AG09309 (cell line): ENCODE measurements around the gene BCAR3.

Source experiments
- DNase-seq: peaks from one replicate; pipeline ENCODE4 v3.0.0-alpha.2; 2010; ENCODE audit warnings: low read depth
- H3K4me3 ChIP-seq: 2 replicates; pipeline ENCODE4 v1.5.1; 2011; ENCODE audit warnings: mild to moderate bottlenecking, low read depth, low read length, moderate library complexity; ENCODE audit not compliant: control insufficient read depth
- TF ChIP-seq, protein P1 (sequence below): IDR thresholded peaks from 2 replicates; pipeline ENCODE4 v1.5.1; 2011; ENCODE audit warnings: mild to moderate bottlenecking, low read depth, low read length, inconsistent platforms; ENCODE audit not compliant: insufficient read depth, control insufficient read depth; ENCODE audit errors: missing control alignments

BCAR3 gene

DNA sequence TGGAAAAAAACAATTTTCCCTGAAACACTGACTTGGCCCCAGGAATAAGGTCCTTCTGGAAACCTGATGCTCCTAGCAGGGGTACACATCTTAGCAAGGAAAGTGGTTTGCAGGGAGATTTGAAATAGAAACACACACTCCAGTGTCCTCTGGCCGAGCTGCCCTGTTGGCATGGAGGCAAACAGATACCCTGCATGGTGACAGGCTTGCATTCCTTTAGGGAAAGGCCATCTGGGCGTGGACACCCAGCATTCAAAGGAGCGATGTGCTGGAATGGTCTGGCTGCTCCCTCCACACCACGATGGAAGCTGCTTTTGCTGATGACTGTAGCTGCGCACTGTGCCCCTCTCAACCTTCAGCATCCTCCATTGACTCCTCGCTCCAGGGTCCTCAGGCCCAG, 41.5 kb upstream of the BCAR3 start:
- no peak for DNase-seq
- TF ChIP-seq, protein P1, sequence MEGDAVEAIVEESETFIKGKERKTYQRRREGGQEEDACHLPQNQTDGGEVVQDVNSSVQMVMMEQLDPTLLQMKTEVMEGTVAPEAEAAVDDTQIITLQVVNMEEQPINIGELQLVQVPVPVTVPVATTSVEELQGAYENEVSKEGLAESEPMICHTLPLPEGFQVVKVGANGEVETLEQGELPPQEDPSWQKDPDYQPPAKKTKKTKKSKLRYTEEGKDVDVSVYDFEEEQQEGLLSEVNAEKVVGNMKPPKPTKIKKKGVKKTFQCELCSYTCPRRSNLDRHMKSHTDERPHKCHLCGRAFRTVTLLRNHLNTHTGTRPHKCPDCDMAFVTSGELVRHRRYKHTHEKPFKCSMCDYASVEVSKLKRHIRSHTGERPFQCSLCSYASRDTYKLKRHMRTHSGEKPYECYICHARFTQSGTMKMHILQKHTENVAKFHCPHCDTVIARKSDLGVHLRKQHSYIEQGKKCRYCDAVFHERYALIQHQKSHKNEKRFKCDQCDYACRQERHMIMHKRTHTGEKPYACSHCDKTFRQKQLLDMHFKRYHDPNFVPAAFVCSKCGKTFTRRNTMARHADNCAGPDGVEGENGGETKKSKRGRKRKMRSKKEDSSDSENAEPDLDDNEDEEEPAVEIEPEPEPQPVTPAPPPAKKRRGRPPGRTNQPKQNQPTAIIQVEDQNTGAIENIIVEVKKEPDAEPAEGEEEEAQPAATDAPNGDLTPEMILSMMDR = no peak
- H3K4me3 ChIP-seq = no peak overlapping the region

- DNase-seq = no peak
- H3K4me3 ChIP-seq = no peak overlapping the region
- TF ChIP-seq, protein P1 = no peak
Observed at GRCh38 chr1:93722081-93723031, 40.7 kb upstream of the BCAR3 start.

DNA sequence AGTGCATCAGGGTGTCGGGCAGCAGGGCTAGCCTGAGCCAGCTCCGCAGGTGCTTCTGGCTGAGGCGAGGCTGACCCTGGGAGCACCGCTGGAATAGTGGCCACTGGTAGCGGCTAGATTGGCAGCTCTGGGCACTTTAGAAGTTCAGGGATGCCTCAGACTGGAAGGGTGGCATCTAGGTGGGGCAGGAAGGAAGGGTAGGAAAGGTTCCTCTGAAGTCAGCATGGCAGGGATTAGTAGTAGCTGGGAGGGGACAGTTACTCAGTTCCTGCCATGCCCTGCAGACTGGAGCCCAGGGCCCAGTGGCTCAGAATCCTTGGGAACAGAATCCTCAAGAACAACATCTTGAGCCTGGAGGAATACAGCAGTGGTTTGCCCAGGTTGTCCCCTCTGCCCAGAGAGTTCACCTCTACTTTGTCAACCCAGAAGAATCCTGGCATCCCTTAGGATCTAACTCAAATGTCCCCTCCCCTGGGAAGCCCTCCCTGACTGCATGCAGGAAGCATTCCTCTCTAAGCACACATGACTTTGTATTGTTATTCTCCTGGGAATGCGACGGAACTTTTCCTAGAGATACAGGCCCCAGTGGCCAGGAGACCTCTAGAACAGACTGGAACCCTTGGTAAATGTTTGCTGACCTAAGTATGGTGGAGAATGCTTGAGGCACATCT, 39.5 kb upstream of the BCAR3 start:
- TF ChIP-seq, protein P1 = no peak
- DNase-seq = no peak
- H3K4me3 ChIP-seq = no peak overlapping the region

DNA sequence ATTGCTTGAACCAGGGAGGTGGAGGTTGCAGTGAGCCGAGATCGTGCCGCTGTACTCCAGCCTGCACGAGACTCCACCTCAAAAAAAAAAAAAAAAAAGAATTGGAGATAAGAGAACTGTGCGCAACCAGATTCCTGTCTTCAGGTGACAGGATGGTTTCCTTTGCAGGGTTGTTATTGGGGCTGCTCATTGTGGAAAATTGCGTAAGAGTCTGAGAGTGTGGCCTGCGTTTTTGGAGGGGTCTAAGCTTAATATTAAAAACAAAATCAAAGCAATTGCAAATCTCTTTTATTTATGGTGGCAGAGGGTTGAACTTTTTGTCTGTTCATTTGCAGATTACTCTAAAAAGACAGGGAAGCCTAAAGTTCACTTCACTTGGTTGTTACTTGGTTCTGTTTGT, 36.0 kb upstream of the BCAR3 start:
- no peak overlapping the region for H3K4me3 ChIP-seq
- no peak for DNase-seq
- TF ChIP-seq, protein P1 = no peak

- no peak for DNase-seq
- H3K4me3 ChIP-seq = no peak overlapping the region
- TF ChIP-seq, protein P1 = no peak
Observed at GRCh38 chr1:93716941-93717368, 35.3 kb upstream of the BCAR3 start.

GRCh38 chr1:93716163-93716562, 34.5 kb upstream of the BCAR3 start:
- no peak for DNase-seq
- TF ChIP-seq, protein P1 = no peak
- no peak overlapping the region for H3K4me3 ChIP-seq
